ENCODE data around the gene SUSD4. TPM values are rescaled to one million over a fixed set of nuclear protein-coding genes. Genes with fewer than 3 reads are reported as not detected.

The SUSD4 gene
- total RNA-seq, 3 donors from 2014 or later (not counting 1 experiment from before 2014, with no cell fraction given): 0.60 to 1.1 TPM; not detected in 1

GRCh38 chr1:223337174-223337869, 26.7 kb downstream of the SUSD4 start:
- ATAC-seq: no peak
- WGBS (ENCODE audit: insufficient coverage): 78% methylated on average over 6 of the region's 6 CpGs
- Histone ChIP-seq H3K9me3 (ENCODE audit: control insufficient read depth, insufficient read depth, low read length) (no peaks in the 10 kb centered on the region), H3K27me3 (ENCODE audit: control insufficient read depth, insufficient read depth, low read length) (no peaks in the 10 kb centered on the region), H3K36me3 (ENCODE audit: control insufficient read depth, insufficient read depth, low read length) (no peaks in the 10 kb centered on the region), H3K4me3 (ENCODE audit: low read length) (no peak overlapping the region), H3K27ac (ENCODE audit: low read length) (no peak overlapping the region), H3K4me1 (ENCODE audit: control insufficient read depth, insufficient read depth, low read length) (no peaks in the 10 kb centered on the region)
- Mint-ChIP-seq H3K27me3 (ENCODE audit: low read depth in 2 of 2) (peaks cover 12 to 19% of the 10 kb centered on the region in 2 donors), H3K36me3 (no peaks in the 10 kb centered on the region), H3K4me1 (no peaks in the 10 kb centered on the region), H3K4me3 (no peak overlapping the region), H3K27ac (no peak overlapping the region), H3K9me3 (no peaks in the 10 kb centered on the region)
- no peak for TF ChIP-seq CTCF (IDR thresholded peaks at IDR 0.05)
- intact Hi-C loops (cut with micrococcal nuclease): no loop called here
- DNase-seq: no peak

- no peaks in the 10 kb centered on the region for H3K27me3 ChIP-seq (ENCODE audit: control insufficient read depth, insufficient read depth, low read length)
- H3K36me3 Mint-ChIP-seq: no peaks in the 10 kb centered on the region
- no CpG with 5 or more reads among the region's 2 CpGs for WGBS (ENCODE audit: insufficient coverage)
- H3K4me3 ChIP-seq (ENCODE audit: low read length): no peak overlapping the region
- intact Hi-C loops (cut with micrococcal nuclease): no loop called here
- no peak overlapping the region for H3K27ac ChIP-seq (ENCODE audit: low read length)
- no peaks in the 10 kb centered on the region for H3K4me1 ChIP-seq (ENCODE audit: control insufficient read depth, insufficient read depth, low read length)
- H3K27me3 Mint-ChIP-seq (ENCODE audit: low read depth in 2 of 2): peaks cover 9 to 19% of the 10 kb centered on the region in 2 donors
- H3K36me3 ChIP-seq (ENCODE audit: control insufficient read depth, insufficient read depth, low read length): no peaks in the 10 kb centered on the region
- no peaks in the 10 kb centered on the region for H3K4me1 Mint-ChIP-seq
- no peak overlapping the region for H3K27ac Mint-ChIP-seq
- TF ChIP-seq CTCF (IDR thresholded peaks at IDR 0.05): no peak
- DNase-seq (no peak), ATAC-seq (no peak)
- H3K4me3 Mint-ChIP-seq: no peak overlapping the region
- no peaks in the 10 kb centered on the region for H3K9me3 ChIP-seq (ENCODE audit: control insufficient read depth, insufficient read depth, low read length)
- no peaks in the 10 kb centered on the region for H3K9me3 Mint-ChIP-seq
These were observed 29.8 kb downstream of the SUSD4 start for GRCh38 chr1:223334156-223334555.

GRCh38 chr1:223332997-223333396, 31.0 kb downstream of the SUSD4 start:
- no peaks in the 10 kb centered on the region for H3K4me1 ChIP-seq (ENCODE audit: control insufficient read depth, insufficient read depth, low read length)
- Mint-ChIP-seq H3K36me3 (no peaks in the 10 kb centered on the region), H3K27me3 (ENCODE audit: low read depth in 2 of 2) (peaks cover 2 to 13% of the 10 kb centered on the region in 2 donors), H3K4me1 (no peaks in the 10 kb centered on the region), H3K9me3 (no peaks in the 10 kb centered on the region), H3K27ac (no peak overlapping the region), H3K4me3 (no peak overlapping the region)
- H3K27me3 ChIP-seq (ENCODE audit: control insufficient read depth, insufficient read depth, low read length): no peaks in the 10 kb centered on the region
- intact Hi-C loops (cut with micrococcal nuclease): no loop called here
- H3K9me3 ChIP-seq (ENCODE audit: control insufficient read depth, insufficient read depth, low read length): no peaks in the 10 kb centered on the region
- no peaks in the 10 kb centered on the region for H3K36me3 ChIP-seq (ENCODE audit: control insufficient read depth, insufficient read depth, low read length)
- H3K4me3 ChIP-seq (ENCODE audit: low read length): no peak overlapping the region
- TF ChIP-seq CTCF (IDR thresholded peaks at IDR 0.05): no peak
- H3K27ac ChIP-seq (ENCODE audit: low read length): no peak overlapping the region
- 88% methylated on average over 7 of the region's 7 CpGs for WGBS (ENCODE audit: insufficient coverage)
- no peak for ATAC-seq
- no peak for DNase-seq

- Mint-ChIP-seq H3K4me3 (no peak overlapping the region), H3K27me3 (ENCODE audit: low read depth in 2 of 2) (peaks cover 0 to 13% of the 10 kb centered on the region in 2 donors)
These were observed 32.0 kb downstream of the SUSD4 start for GRCh38 chr1:223331929-223332328.

More at GRCh38 chr1:223331929-223332328, 32.0 kb downstream of the SUSD4 start:
- Mint-ChIP-seq H3K9me3 (no peaks in the 10 kb centered on the region), H3K4me1 (no peaks in the 10 kb centered on the region), H3K36me3 (no peaks in the 10 kb centered on the region), H3K27ac (no peak overlapping the region)
- Histone ChIP-seq H3K4me1 (ENCODE audit: control insufficient read depth, insufficient read depth, low read length) (no peaks in the 10 kb centered on the region), H3K36me3 (ENCODE audit: control insufficient read depth, insufficient read depth, low read length) (no peaks in the 10 kb centered on the region), H3K9me3 (ENCODE audit: control insufficient read depth, insufficient read depth, low read length) (no peaks in the 10 kb centered on the region), H3K27me3 (ENCODE audit: control insufficient read depth, insufficient read depth, low read length) (no peaks in the 10 kb centered on the region), H3K4me3 (ENCODE audit: low read length) (no peak overlapping the region), H3K27ac (ENCODE audit: low read length) (no peak overlapping the region)
- no peak for ATAC-seq
- intact Hi-C loops (cut with micrococcal nuclease): no loop called here
- TF ChIP-seq CTCF (IDR thresholded peaks at IDR 0.05): no peak
- WGBS (ENCODE audit: insufficient coverage): 58% methylated on average over 1 of the region's 1 CpG
- DNase-seq: no peak

Data from natural killer cell (primary cell).